ENCODE data around the gene EXOSC7.

The EXOSC7 gene

GRCh38 chr3:44992555-44993470 lies 16.8 kb downstream of the EXOSC7 start:
- 62 to 100% methylated on average over 2 to 6 of the region's 7 CpGs for WGBS, 2 experiments (ENCODE audit: insufficient coverage in 2 of 2)
- no peaks in the 10 kb centered on the region for H3K9me3 ChIP-seq (ENCODE audit: control insufficient read depth, low read length)
- H3K4me1 ChIP-seq (ENCODE audit: control insufficient read depth, insufficient read depth, low read length, poor library complexity, severe bottlenecking): peaks cover 18% of the 10 kb centered on the region
- H3K4me3 ChIP-seq (ENCODE audit: extremely low read depth, insufficient read depth, low read length, poor library complexity, severe bottlenecking): no peak overlapping the region
- peaks cover 64% of the 10 kb centered on the region for H3K36me3 ChIP-seq (ENCODE audit: control insufficient read depth, insufficient read depth, low read length)
- H3K27ac ChIP-seq (ENCODE audit: low read depth, low read length, severe bottlenecking): no peak overlapping the region

GRCh38 chr3:44993471-44994205 lies 17.6 kb downstream of the EXOSC7 start:
- peaks cover 18% of the 10 kb centered on the region for H3K4me1 ChIP-seq (ENCODE audit: control insufficient read depth, insufficient read depth, low read length, poor library complexity, severe bottlenecking)
- H3K27ac ChIP-seq (ENCODE audit: low read depth, low read length, severe bottlenecking): peak overlapping the region; percentile 55
- no peak overlapping the region for H3K4me3 ChIP-seq (ENCODE audit: extremely low read depth, insufficient read depth, low read length, poor library complexity, severe bottlenecking)
- no peaks in the 10 kb centered on the region for H3K9me3 ChIP-seq (ENCODE audit: control insufficient read depth, low read length)
- H3K36me3 ChIP-seq (ENCODE audit: control insufficient read depth, insufficient read depth, low read length): peaks cover 72% of the 10 kb centered on the region

GRCh38 chr3:44995142-44995770 lies 19.2 kb downstream of the EXOSC7 start:
- 86 to 91% methylated on average over 6 to 8 of the region's 8 CpGs for WGBS, 2 experiments (ENCODE audit: insufficient coverage in 2 of 2)
- peaks cover 18% of the 10 kb centered on the region for H3K4me1 ChIP-seq (ENCODE audit: control insufficient read depth, insufficient read depth, low read length, poor library complexity, severe bottlenecking)
- no peak overlapping the region for H3K4me3 ChIP-seq (ENCODE audit: extremely low read depth, insufficient read depth, low read length, poor library complexity, severe bottlenecking)
- H3K9me3 ChIP-seq (ENCODE audit: control insufficient read depth, low read length): no peaks in the 10 kb centered on the region
- H3K27ac ChIP-seq (ENCODE audit: low read depth, low read length, severe bottlenecking): no peak overlapping the region
- peaks cover 72% of the 10 kb centered on the region for H3K36me3 ChIP-seq (ENCODE audit: control insufficient read depth, insufficient read depth, low read length)

- no CpG with 5 or more reads among the region's 3 CpGs for WGBS, 2 experiments (ENCODE audit: insufficient coverage in 2 of 2)
- no peak overlapping the region for H3K4me3 ChIP-seq (ENCODE audit: extremely low read depth, insufficient read depth, low read length, poor library complexity, severe bottlenecking)
- no peaks in the 10 kb centered on the region for H3K9me3 ChIP-seq (ENCODE audit: control insufficient read depth, low read length)
- peaks cover 18% of the 10 kb centered on the region for H3K4me1 ChIP-seq (ENCODE audit: control insufficient read depth, insufficient read depth, low read length, poor library complexity, severe bottlenecking)
- H3K27ac ChIP-seq (ENCODE audit: low read depth, low read length, severe bottlenecking): no peak overlapping the region
- H3K36me3 ChIP-seq (ENCODE audit: control insufficient read depth, insufficient read depth, low read length): peaks cover 73% of the 10 kb centered on the region
Observed at GRCh38 chr3:44996556-44996969, 20.5 kb downstream of the EXOSC7 start.

- Histone ChIP-seq H3K36me3 (ENCODE audit: control insufficient read depth, insufficient read depth, low read length) (peaks cover 95% of the 10 kb centered on the region), H3K4me1 (ENCODE audit: control insufficient read depth, insufficient read depth, low read length, poor library complexity, severe bottlenecking) (no peaks in the 10 kb centered on the region), H3K4me3 (ENCODE audit: extremely low read depth, insufficient read depth, low read length, poor library complexity, severe bottlenecking) (no peak overlapping the region), H3K9me3 (ENCODE audit: control insufficient read depth, low read length) (peaks cover 5% of the 10 kb centered on the region), H3K27ac (ENCODE audit: low read depth, low read length, severe bottlenecking) (no peak overlapping the region)
- 80% methylated on average over 1 of the region's 2 CpGs; no CpG with 5 or more reads in 1 of the 2 experiments for WGBS, 2 experiments (ENCODE audit: insufficient coverage in 2 of 2)
Observed at GRCh38 chr3:44999782-45000181, 23.7 kb downstream of the EXOSC7 start.

- Histone ChIP-seq H3K4me1 (ENCODE audit: control insufficient read depth, insufficient read depth, low read length, poor library complexity, severe bottlenecking) (no peaks in the 10 kb centered on the region), H3K27ac (ENCODE audit: low read depth, low read length, severe bottlenecking) (no peak overlapping the region), H3K4me3 (ENCODE audit: extremely low read depth, insufficient read depth, low read length, poor library complexity, severe bottlenecking) (no peak overlapping the region), H3K36me3 (ENCODE audit: control insufficient read depth, insufficient read depth, low read length) (peaks cover 98% of the 10 kb centered on the region), H3K9me3 (ENCODE audit: control insufficient read depth, low read length) (peaks cover 8% of the 10 kb centered on the region)
- 100% methylated on average over 2 to 3 of the region's 4 CpGs for WGBS, 2 experiments (ENCODE audit: insufficient coverage in 2 of 2)
Observed at GRCh38 chr3:45000823-45001222, 24.8 kb downstream of the EXOSC7 start.

GRCh38 chr3:45001738-45002137 lies 25.7 kb downstream of the EXOSC7 start:
- WGBS, 2 experiments (ENCODE audit: insufficient coverage in 2 of 2): no CpG with 5 or more reads among the region's 3 CpGs
- Histone ChIP-seq H3K36me3 (ENCODE audit: control insufficient read depth, insufficient read depth, low read length) (peaks cover 93% of the 10 kb centered on the region), H3K9me3 (ENCODE audit: control insufficient read depth, low read length) (peaks cover 8% of the 10 kb centered on the region), H3K27ac (ENCODE audit: low read depth, low read length, severe bottlenecking) (no peak overlapping the region), H3K4me3 (ENCODE audit: extremely low read depth, insufficient read depth, low read length, poor library complexity, severe bottlenecking) (no peak overlapping the region), H3K4me1 (ENCODE audit: control insufficient read depth, insufficient read depth, low read length, poor library complexity, severe bottlenecking) (no peaks in the 10 kb centered on the region)

GRCh38 chr3:45002139-45002660 lies 26.2 kb downstream of the EXOSC7 start:
- no peak overlapping the region for H3K27ac ChIP-seq (ENCODE audit: low read depth, low read length, severe bottlenecking)
- H3K36me3 ChIP-seq (ENCODE audit: control insufficient read depth, insufficient read depth, low read length): peaks cover 93% of the 10 kb centered on the region
- H3K4me3 ChIP-seq (ENCODE audit: extremely low read depth, insufficient read depth, low read length, poor library complexity, severe bottlenecking): no peak overlapping the region
- no peaks in the 10 kb centered on the region for H3K4me1 ChIP-seq (ENCODE audit: control insufficient read depth, insufficient read depth, low read length, poor library complexity, severe bottlenecking)
- WGBS, 2 experiments (ENCODE audit: insufficient coverage in 2 of 2): 100% methylated on average over 1 of the region's 2 CpGs; no CpG with 5 or more reads in 1 of the 2 experiments
- H3K9me3 ChIP-seq (ENCODE audit: control insufficient read depth, low read length): peaks cover 8% of the 10 kb centered on the region

GRCh38 chr3:45002720-45003119 lies 26.7 kb downstream of the EXOSC7 start:
- Histone ChIP-seq H3K9me3 (ENCODE audit: control insufficient read depth, low read length) (peaks cover 8% of the 10 kb centered on the region), H3K4me1 (ENCODE audit: control insufficient read depth, insufficient read depth, low read length, poor library complexity, severe bottlenecking) (no peaks in the 10 kb centered on the region), H3K4me3 (ENCODE audit: extremely low read depth, insufficient read depth, low read length, poor library complexity, severe bottlenecking) (no peak overlapping the region), H3K36me3 (ENCODE audit: control insufficient read depth, insufficient read depth, low read length) (peaks cover 93% of the 10 kb centered on the region), H3K27ac (ENCODE audit: low read depth, low read length, severe bottlenecking) (no peak overlapping the region)
- WGBS, 2 experiments (ENCODE audit: insufficient coverage in 2 of 2): 100% methylated on average over 3 of the region's 3 CpGs; no CpG with 5 or more reads in 1 of the 2 experiments

- no peak overlapping the region for H3K27ac ChIP-seq (ENCODE audit: low read depth, low read length, severe bottlenecking)
- peaks cover 8% of the 10 kb centered on the region for H3K9me3 ChIP-seq (ENCODE audit: control insufficient read depth, low read length)
- peaks cover 93% of the 10 kb centered on the region for H3K36me3 ChIP-seq (ENCODE audit: control insufficient read depth, insufficient read depth, low read length)
- no peak overlapping the region for H3K4me3 ChIP-seq (ENCODE audit: extremely low read depth, insufficient read depth, low read length, poor library complexity, severe bottlenecking)
- H3K4me1 ChIP-seq (ENCODE audit: control insufficient read depth, insufficient read depth, low read length, poor library complexity, severe bottlenecking): no peaks in the 10 kb centered on the region
Observed at GRCh38 chr3:45003406-45003805, 27.4 kb downstream of the EXOSC7 start.
